NCI-H345 treated with DMSO at 0.1 percent for 48 hours (cell line): Measurements from ENCODE around the gene MYRFL.
A peak's percentile ranks its signal among the peaks of the same experiment; 100 is the strongest.
"Not testable (repeated sequence)": the region's sequence is repeated elsewhere in the genome, so short reads cannot be mapped to it uniquely, and the experiment has no call there.

Experiments
- DNase-seq: peaks from one replicate; lab custom pipeline; 2025; ENCODE audit not compliant: unreplicated experiment; lab: John Stamatoyannopoulos, UW

The MYRFL gene

DNA sequence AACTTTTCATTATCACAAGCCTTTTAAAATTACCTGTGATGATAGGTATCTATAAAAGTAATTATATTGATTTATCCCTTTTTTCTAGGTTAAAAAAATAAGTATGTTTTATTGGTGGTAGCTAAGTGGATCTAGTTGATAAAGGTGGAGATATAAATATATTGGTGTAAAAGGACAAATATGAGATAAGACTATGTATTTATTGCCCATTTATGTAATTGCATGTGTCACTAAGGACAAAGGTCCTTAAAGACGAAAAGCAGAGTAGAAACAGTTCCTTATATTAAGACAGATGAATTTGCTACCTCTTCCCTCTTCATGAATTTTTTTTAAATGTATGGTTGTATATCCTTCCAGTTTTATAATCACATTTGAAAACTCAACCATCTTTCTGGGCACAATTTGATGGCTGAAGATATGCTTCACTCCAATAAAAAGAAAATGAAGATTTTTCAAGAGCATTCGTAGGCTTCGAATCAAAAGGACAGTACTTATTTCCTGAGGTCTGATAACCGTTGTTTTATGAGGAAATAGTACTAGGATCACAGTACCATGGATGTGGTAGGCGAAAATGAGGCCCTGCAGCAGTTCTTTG, at the start of gene MYRFL:
Gene MYRFL (plus strand): TSS at position 262 of the 595 bp plus-strand sequence. CDS start 291 bp downstream, at position 553.
- DNase-seq = no peak

DNA sequence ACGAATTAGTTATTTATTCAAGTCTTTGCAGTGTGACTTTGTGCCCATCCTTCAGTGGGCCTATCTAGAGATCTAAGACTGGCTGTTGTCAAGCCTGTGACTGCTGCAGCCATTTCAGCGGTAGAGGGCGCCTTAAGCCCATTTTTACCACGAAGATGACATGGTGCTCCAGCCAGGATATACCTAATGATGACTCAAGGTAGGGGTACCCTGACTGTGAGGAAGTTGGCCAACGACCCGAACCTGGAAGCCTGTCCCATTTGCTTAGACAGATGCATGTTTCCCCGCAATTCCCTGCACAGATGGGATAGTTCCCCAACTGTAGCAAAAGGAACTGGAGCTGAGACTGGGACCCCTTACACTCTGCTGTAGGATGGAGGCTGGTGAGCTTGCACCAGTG, 45.1 kb upstream of the MYRFL start:
- no peak for DNase-seq

DNA sequence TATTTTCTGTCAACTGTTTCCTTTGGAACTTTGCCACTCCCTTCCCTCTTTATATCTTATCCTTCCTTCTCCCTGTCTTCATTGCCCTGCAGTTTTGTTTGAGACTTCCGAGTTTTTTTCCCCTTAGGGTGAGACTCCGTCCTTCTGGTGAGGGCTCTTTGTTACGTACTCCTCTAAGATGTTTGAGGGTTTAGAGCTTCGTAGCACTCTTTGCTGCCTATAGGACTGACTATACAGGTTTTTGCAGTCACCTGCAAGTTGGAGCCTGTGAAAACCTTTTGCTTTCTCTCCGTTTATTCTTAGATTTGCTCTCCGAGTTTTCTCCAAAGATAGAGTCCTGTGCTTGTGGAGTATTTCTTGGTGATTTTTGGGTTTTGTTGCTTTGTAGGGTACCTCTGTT, 41.7 kb upstream of the MYRFL start:
- DNase-seq = no peak

DNA sequence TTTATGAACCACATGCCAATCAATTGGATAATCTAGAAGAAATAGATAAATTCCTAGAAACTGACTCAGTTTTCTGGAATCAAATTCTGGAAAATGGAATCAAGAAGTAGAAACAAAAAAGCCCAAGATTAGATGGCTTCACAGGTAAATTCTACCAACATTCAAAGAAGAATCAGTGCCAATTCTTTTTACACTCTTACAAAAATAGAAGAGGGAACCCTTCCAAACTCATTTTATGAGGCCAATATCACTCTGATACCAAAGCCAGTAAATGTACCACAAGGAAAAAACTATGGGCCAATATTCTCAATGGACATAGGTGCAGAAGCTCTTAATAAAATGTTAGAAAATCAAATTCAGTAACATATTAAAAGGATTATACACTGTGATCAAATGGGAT, 35.7 kb upstream of the MYRFL start:
- no peak for DNase-seq

DNA sequence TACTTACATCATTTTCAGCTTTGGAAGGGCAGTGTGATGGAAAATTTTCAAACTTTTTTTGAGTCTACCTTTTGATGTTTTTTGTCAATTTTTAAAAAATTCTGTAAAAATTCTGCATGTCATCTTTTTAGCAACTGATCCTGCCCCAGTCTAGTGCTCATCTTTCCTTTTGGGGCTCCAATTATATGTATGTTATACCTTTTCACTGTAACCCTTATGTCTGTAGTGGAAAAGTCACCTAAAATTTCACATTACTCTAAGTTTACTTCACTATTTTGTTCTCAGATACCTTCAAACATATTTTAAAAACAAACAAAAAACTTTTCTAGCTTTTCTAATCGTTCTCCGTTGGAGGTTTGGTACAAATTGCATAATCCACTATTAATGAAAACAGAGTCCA, 32.5 kb upstream of the MYRFL start:
- no peak for DNase-seq

DNA sequence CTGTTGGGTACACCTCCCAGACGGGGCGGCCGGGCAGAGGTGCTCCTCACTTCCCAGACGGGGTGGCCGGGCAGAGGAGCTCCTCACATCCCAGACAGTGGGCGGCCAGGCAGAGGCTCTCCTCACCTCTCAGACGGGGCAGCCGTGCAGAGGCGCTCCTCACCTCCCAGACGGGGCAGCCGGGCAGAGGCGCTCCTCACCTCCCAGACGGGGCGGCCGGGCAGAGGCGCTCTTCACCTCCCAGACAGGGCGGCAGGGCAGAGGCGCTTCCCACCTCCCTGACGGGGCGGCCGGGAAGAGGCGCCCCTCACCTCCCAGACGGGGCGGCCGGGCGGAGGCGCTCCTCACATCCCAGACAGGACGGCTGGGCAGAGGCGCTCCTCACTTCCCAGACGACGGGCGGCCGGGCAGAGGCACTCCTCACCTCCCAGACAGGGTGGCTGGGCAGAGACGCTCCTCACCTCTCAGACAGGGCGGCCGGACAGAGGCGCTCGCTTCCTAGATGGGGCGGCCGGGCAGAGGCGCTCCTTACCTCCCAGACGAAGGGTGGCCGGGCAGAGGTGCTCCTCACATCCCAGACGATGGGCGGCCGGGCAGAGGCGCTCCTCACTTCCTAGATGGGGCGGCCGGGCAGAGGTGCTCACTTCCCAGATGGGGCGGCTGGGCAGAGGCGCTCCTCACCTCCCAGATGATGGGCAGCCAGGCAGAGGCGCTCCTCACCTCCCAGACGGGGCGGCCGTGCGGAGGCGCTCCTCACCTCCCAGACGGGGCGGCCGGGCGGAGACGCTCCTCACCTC, 17.7 kb upstream of the MYRFL start:
- not testable (repeated sequence) for DNase-seq

DNA sequence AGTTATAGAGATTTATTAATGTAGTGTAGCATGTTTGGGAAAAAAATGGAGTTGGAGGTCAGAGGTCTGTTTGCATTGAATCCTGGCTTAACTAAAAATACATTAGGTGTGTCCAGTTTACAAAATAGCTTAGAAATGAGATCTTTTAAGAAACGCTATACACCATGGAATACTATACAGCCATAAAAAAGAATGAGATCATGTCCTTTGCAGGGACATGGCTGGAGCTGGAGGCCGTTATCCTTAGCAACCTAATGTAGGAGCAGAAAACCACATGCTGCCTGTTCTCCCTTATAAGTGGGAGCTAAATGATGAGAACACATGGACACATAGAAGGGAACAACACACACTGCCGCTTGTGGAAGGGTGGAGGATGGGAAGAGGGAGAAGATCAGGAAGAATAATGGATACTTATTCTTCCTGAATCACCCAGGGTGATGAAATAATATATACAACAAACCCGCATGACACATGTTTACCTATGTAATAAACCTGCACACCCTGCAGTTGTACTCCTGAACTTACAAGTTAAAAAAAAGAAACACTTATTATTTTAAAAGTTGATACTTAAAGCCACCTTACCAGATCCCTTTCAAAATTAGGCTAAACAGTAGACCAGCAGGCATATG, 14.0 kb upstream of the MYRFL start:
- DNase-seq = no peak

- DNase-seq = no peak
These were observed 8.9 kb upstream of the MYRFL start for GRCh38 chr12:69816082-69816481.

GRCh38 chr12:69821032-69821455, 4.0 kb upstream of the MYRFL start:
- DNase-seq = peak; percentile 10

DNA sequence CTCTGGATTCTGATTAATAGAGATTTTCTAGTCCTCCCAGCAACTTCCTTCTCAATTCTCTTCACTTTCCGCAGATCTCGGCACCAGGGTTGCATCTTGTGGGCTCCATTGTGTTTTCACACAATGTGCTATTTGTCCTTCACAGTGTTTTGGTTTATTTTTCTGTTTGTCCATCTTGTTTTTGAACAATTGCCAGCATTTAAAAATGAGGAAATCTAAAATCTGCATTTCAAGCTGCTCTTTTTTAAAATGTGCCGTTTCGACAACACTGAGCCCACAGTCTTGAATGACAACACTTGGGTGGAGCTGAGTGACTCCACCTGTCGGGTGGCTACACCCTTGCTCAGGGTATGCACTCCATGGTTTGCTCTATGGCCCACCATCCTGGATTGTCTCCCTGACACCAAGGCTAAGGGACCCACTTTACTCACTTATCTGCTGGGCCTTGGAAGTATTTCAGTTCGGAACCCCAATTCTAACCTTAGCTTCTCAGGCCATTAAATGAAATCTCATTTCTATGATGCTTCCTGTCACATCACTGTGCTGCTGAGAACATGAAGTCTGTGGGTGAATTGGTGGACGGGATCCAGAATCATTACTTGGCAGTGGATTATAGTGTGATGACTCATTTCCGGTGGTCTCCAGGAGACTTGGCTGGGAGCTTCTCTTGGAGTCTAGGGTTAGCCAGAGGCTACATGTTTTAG, 3.4 kb upstream of the MYRFL start:
- DNase-seq = no peak

GRCh38 chr12:69822201-69822860, 2.7 kb upstream of the MYRFL start:
- DNase-seq = no peak

DNA sequence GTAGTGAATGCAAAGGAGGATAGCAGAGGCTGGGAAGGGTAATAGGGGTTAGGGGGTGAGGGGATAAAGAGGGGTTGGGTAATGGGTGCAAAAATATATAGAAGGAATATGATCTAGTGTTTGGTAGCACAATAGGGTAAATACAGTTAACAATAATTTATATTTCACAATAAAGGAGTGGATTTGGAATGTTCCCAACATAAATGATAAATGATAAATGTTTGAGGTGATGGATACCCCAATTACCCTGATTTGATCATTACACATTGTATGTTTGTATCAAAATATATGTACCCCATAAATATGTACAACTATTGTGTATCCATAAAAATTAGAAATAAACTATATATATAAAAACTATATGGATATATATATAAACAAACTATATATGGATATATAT, 999 bp upstream of the MYRFL start:
- DNase-seq = no peak

- DNase-seq = no peak
These were observed 3.9 kb downstream of the MYRFL start for GRCh38 chr12:69828897-69829296.

DNA sequence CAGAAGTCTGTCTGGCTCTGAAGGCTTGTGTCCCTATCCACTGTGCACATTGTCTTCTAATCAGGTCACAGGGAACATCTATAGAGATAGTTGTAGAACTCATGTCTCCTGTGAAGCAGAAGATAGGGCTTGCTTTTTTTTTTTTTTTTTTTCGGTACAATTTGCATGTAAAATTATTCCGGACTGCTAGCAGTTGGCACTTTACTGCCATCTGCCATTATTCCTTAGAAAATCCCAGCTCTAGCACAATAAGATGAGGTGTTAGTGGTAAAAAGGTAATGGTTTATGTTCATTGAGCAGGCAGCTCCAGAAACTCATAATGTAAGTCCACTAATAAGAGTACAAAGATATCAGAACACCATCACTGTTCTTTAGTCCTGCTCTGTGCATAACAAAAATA, 8.7 kb downstream of the MYRFL start:
- no peak for DNase-seq

GRCh38 chr12:69834147-69834546, 9.1 kb downstream of the MYRFL start:
- no peak for DNase-seq

GRCh38 chr12:69834576-69834975, 9.5 kb downstream of the MYRFL start:
- DNase-seq = no peak

DNA sequence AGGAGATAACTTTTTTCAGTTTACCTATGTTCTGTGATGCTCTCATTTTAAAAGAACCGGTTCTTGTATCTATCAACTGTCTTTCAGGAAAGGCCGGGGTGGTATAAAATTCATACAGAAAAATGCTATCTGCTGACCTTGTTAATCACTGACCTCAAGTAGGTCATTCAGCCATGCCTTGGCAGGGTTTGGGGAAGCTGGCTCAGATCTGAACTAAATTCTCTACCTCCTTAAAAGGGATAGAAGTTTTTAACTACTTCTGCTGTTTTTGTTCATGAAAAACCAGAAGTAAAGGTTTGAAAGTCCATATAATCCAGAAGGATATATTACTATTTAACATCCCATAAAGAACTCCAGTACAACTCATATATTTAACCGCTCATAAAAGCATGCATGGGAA, 10.1 kb downstream of the MYRFL start:
- no peak for DNase-seq

- no peak for DNase-seq
These were observed 11.0 kb downstream of the MYRFL start for GRCh38 chr12:69836015-69836414.

GRCh38 chr12:69837191-69837590, 12.2 kb downstream of the MYRFL start:
- DNase-seq = no peak

- DNase-seq = no peak
These were observed 12.8 kb downstream of the MYRFL start for GRCh38 chr12:69837657-69838415.
